GM18520 (cell line): ENCODE results near the gene DRGX.
A peak's percentile ranks its signal among the peaks of the same experiment; 100 is the strongest.

Experiments used
- ATAC-seq: cut with Tn5 transposase; IDR thresholded peaks from one replicate; pipeline ENCODE4 v1.9.1; 2021; ENCODE audit not compliant: unreplicated experiment

Gene DRGX

DNA sequence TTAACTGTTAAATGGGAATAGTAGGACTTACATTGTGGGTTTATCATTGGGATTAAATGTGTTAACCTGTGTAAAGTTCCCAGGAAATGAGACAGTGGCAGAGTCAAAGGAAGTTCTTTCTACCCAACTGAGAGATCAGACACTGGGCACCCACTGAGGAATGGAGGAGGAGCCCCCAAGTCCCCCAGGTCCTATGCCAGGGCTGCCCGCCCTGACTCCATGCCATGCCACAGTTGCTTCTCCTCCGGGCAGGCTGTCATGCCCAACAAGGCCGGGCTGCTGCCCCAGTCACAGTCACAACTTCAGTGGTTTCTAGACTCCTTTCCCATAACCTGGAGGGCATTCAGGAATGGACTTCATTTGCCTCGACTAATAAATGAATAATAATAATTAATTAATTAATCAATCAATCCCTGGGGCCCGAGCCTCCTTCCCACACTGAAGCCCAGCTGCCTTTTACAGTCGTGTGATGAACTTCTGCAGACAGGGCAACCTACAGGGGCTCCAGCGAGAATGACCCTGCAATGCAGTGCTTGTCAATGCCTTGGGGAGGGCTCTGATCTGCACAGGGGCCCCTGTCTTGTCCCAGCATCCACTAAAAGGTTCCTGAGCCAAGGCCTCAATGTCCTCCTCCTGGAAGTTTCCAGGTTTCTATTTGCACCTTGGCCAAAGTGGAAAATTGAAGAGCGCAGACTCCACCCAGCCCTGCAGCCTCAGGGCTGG lies 32.4 kb downstream of the DRGX start:
- ATAC-seq, result no peak

DNA sequence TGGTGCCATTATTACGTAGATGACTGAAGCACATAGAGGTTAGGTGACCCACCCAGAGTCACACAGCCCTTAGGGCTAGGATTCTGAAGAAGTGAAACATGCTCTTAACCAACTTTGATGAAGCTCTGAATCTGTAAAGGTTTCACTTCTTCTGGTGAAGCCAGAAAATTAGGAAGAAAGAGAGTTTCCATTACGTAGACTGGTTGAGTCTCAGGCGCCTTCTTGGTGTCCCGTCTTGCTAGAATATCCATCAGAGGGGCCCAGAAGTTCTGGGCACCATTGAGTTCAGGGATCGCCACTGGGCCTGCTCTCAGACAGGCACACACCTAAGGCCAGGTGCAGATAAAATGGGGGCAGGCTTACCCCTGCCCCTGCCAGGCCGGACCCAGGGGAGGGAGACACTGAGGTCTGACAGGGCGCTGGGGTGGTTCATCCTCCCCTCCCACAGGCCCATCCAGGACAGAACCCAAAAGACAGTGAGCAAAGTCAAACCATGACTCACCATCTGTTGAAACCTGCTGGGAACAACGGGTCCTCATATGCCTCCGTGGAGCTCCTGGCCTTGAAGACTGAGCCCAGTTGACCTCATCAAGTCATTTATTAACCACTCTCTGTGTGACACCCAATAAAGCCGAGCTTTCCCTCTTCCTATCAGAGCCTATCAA lies 33.2 kb downstream of the DRGX start:
- ATAC-seq, result peak; percentile 80

DNA sequence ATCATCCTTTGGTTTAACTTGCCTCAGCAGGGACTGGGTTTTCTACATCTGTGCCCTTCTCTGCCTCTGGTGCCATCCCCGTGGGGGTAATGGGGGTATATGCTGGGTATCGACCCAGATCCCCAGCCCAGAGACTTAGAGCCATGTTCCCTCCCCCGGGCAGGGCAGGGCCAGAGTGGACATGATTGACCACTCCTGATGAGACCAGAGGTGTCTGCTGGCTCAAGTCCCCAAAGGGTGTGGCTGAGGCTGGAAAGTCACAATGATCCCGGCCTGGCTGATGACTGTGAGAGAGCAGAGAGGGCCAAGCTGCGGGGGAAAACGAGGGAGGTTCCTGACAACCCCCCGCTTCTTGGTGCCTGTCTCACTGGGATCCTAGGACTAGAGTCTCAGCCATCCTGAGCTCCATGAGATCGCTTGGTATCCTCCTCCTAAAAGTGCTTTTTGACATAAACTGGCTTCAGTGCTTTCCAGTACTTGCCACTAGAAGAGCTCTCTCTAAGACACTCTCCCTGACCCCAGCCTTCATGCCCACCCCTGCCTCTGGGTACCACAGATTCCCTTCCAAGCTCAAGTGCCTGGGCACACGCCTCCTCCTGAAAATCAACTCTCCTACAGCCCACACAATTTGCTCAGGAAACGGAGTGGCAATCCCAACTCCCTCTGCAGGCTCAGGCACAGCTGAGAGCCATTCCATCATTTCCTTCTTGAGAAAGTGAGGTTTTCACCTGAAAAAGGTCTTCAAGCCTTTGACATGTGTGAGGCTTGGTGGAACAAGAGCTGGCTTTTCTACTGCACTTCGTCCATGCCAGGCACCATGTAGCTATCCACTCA lies 33.9 kb downstream of the DRGX start:
- no peak for ATAC-seq

DNA sequence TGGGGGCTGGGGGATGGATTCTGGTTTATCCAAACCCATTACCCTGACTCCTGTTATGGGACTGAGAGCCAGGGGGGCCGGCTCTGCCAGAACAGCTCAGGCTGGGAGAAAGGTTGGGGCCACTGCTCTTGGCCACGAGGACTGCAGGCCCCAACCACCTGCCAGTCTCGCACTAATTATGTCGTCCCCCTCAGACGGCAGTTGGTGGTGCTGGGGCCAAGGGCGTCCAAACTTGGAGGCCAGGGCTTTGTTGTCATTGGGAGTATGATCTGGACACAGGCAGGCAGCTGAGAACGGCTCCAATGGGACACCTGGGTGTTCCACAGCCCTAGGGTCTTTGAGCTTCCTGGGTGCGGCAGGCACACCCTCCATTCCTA lies 34.7 kb downstream of the DRGX start:
- ATAC-seq, result no peak

DNA sequence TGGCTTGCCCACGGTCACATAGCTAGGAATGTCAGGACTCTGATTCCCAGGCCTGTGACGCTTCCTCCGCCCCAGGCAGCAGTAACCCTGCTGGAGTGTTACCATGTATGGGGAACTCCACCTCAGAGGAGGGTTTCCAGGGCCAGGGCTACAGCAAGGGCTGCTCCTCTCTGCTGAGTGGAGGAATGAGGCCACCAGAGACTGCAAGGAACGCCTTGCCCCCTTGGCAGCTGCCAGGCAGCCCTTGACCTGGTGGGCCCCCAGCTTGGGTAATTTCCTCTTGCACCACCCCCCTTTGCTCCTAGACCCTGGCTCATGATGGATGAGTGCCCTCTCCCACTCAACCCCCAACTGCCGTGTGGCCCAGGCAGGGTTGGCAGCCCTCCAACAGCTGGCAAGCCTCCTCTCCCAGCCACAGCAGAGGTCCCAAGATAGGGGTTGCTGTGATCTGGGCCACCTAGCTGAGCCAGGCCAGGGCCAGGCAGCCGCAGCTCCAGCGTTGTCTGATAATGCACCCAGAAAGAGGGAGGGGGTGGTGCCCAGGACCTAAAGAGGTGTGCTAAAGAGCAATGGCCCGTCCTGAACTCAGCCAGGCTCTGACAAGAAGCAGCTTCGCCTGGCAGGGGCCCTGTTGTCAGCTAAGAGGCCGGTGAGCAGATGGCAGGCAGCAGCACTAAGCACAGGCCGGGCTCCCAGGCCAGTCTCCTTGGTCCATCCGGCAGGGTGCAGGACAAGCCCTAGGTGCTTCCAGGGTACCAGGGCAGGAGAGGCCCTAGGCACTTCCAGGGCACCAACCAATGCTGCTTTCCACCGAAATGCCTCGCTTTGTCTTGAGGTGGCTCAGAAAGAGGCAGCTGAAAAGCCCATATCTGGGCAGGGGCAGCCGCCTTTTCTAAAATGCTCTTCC lies 35.4 kb downstream of the DRGX start:
- ATAC-seq, result no peak

DNA sequence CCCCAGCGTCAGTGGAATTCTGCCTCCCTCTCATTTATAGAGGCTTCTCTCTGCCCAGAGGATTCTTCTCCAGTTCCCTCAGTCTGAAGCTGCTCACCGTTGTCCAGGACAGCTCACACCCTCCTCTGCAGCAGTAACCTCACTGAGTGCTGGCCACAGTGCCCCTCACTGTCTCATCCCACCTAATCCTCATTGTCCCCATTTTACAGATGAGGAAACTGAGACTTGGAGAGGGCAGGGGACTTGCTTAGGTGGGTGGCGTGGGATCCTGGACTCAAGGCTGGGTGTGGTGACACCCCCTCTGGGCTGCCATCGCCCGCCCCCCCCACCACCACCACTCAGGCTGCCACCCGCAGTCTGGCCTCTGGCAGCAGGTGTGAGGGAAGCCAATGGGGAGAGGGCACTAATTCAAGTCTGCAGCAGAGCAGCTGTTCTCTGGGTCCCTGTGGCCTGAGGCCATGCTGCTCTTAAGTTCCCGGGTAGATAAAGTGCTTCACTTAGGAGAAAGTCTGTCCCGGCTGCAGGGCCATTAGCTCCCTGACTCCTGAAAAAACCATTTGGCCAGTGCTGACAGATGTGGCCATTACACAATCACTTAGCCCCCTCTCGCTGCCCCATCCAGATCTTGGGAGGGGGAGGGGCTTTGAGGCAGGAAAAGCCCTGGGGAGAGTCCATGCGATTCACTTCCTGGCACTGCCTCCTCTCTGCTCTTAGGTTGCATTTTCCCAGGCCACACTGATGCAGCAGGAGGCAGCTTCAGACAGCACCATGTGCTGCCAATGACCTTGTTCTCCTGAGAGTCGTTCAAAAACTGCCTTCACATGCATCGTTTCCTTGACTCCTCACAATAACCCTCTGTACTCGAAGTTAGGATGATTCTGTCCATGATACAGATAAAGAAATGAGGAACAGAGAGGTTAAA lies 36.3 kb downstream of the DRGX start:
- ATAC-seq, result no peak

DNA sequence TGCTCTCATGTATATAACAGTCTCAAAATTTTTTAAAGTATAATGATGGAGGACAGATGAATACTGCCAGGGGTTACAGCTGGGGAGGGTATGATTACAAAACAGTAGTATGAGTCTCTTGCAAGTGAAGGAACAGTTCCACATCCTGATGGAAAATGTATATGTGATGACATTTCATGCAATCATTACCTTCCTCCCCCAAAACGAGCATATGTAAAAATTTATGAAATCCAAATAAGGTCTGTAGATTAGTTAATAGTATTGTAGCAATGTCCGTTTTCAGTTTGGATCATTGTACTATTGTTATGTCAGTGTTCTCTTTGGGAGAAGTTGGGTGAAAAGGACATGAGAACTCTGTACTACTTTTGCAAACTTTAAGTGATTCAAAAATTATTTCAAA lies 38.0 kb downstream of the DRGX start:
- ATAC-seq, result no peak

DNA sequence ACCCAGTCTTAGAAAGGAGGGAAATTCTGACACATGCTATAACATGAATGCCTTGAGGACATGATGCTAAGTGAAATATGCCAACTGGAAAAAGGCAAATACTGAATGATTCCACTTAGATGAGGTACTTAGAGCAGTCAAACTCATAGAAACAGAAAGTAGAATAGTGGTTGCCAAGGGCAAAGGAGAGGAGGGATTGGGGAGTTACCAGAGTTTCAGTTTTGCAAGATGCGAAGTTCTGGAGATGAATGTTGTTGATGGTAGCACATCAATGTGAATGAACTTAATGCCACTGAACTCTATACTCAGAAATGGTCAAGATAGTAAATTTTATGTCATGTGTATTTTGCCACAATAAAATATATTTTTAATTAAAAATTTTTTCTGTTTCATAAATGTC lies 38.9 kb downstream of the DRGX start:
- peak; percentile 63 for ATAC-seq

DNA sequence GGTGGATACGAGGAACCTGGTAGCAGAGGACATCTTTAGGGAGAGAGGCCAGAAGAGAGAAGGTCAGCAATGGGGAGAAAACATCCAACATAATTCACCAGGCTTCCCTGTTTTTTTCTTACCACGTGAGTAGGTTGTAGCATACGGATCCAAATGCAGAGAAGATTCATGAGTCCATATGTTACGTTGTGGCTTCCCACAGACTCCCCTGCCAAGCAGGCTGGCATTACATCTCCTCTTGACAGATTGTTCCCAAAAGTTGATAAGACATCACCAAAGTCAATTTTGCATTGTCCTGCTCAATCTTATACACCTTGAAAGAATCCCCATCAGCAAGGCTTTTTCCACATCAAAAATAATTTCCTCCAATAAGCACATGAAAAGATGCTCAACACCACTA lies 39.7 kb downstream of the DRGX start:
- no peak for ATAC-seq

DNA sequence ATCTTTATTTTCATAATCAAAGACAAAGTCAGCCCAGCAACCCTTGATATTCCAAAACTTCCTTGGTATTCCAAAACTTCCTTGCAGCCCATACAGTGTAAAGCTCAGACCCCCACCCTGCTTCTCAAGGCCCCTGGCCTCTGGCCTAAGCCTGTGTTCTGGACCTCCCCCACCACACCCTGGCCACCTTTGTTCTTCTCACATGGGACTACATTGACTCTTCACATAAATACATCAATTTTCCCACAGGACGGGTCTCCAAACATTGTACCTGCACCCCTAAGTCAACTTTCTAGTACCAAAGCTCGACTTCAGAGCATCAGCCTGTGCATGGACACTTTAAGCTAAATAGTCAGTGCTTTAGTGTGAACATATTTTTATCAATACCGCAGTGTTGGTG lies 40.7 kb downstream of the DRGX start:
- no peak for ATAC-seq

DNA sequence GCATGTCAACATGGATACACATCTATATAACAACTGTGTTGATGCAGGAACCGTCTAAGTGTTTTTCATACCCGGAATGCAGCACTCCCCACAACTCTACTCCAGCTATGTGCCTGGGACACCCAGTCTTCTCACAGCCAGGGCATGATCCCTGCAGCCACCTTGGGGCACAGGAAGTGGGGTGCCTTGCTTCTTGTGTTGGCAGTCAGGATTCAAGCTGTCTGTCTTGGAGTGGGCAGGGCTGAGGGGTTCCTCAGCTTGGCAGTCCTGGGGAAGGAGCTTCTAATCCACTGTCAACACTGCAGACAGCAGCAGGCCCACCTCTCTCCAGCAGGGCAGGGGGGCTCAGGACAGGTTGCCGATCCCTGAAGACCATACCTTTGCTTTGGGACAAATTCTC lies 41.3 kb downstream of the DRGX start:
- no peak for ATAC-seq

DNA sequence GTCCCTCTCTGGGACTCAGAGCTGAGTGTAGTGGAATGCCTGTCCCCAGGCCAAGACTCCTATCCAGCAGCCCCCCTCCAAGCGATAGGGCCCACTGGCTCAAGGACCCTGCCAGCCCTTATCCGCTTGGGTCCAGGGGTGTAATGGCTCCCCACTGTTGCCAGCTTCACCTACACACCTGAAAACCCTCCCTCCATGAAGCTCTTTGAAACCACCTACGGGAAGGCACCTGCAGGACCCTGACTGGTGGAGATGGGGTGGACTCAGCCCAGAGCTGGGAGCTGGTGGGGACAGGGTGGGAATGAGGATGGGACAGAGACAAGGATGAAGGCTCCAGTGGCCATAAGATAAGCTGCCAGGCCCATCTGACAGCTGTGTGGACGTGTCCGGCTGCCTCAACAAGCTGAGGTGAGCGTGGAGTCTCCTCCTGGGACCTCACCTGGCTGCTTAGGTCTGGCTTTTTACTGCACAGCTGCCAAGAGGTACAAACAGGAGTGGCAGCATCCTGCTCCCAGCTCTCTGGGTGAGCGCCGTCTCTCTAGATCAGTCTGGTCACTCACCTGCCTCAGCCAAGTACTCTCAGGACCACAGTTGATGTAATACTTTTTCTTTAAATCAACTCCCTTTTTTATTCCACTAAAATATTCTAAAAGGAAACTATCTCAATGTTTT lies 41.9 kb downstream of the DRGX start:
- no peak for ATAC-seq

DNA sequence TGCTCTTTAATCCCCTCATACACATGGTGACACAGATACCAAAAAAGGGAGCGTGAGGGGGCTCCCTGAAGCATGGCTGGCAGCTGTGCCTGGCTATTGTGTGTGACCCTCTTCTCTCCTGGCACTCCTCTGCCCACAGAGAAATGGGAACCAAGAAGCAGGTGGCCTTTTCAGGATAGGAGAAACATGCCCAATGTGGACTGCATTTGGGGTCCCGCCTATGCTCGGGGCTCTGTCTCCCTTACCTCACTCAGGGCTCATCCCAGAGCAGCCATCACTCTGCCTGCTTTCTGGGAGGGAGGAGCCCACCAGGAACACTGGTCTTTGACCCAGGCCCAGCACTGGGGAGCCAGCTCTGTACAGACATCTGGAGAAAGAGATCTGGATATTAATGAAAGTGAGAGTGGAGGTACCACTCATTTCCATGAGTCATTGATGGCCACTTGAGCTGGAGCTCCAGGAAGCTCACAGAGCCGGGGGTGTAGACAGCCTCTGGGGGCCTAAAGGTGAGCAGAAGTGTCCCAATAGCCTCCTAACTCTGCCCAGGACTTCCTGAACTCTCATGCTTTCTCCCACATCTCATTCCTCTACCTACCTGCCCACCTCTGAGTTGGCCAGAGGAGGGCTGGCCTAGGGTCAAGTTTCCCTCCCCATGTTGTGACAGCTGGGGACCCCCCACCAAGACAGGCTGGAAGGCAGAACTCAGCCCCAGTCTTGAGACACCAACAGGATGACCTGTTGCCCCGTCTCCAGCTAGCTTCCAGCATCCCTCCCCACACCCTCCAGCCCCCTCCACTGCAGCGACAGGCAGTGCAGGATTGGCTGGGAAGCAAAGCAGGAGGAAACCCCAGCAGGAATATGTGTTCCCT lies 42.6 kb downstream of the DRGX start:
- no peak for ATAC-seq

DNA sequence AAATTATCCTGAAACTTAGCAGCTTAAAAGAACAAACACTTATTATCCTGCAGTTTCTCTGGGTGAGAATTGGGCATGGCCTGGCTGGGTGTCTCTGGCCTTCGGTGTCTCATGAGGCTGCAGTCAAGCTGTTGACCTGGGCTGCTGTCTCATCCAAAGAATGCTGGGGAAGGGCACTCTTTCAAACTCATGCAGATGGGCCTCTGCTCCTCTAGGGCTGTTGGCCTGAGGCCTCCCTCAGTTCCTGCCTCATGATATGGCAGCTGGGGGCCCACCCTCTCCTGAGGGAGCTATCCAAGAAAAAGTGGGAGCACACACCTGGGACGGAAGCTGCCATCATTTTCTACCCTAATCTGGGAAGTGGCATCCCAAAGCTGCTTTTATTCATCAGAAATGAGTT lies 43.6 kb downstream of the DRGX start:
- no peak for ATAC-seq

DNA sequence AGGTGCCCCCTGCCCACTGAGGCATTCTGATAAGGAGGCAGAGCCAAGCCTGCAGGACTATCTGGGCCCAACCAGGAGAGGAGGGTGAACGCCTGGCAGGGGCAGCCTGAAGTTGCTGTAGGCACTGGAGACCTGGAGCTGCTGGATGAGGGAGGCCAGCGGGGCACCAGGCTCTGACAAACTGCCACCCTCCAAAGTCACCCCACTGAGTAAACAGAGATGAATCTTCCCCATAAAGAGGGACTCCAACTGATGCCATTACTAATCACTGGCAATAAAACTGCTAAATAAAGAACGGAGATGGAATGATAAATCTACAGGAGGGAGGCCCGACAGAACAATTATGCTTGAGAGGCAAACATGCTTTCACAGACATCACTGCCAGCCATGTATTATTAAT lies 44.2 kb downstream of the DRGX start:
- no peak for ATAC-seq

DNA sequence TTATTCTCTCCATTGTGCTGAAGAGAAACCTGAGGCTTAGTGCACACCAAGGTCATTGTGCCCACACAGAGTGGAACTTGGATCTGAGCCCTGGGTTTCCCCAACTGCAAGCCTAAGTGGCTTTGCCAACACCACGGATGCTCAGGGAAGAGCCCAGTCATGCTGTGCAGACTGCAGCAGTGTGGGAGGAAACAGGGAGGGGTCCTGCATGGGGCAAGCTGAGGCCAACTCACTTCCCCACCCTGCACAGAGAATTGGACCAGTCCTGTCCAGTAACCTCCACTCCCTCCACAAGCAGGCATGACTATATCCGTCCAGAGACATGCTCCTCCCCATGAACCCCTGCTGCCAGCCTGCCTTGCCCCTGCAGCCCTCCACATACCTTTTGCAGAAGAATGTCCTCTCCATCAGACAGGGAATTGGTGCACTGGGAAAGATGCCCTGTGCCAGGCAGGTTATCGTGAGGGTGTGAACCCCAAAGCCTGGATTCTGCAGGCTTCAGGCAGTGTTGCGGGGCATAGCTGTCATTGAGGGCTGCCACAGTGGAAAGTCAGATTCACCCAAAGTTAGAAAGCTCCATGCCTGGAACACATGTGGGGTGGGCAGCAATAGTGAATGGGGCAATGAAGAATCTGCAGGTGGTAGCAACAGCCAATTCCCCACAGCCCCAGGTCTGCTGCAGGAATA lies 44.9 kb downstream of the DRGX start:
- ATAC-seq, result no peak

DNA sequence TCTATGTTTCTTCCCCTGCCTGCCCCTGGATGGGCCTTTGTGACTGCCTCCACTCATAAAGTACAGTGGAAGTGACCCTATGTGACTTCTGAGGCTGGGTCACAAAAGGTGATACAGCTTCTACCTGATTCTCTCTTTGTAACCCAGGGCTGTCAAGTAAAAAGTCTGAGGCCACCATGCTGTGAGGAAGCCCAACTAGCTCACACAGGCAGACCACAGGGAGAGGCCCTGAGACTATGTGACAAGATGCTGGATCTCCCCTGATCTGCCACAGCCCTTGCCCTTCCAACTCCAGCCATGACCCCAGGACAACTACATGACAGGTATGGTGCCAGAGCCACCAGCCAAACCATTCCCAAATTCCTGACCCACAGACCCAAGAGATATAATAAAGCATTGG lies 45.8 kb downstream of the DRGX start:
- no peak for ATAC-seq

DNA sequence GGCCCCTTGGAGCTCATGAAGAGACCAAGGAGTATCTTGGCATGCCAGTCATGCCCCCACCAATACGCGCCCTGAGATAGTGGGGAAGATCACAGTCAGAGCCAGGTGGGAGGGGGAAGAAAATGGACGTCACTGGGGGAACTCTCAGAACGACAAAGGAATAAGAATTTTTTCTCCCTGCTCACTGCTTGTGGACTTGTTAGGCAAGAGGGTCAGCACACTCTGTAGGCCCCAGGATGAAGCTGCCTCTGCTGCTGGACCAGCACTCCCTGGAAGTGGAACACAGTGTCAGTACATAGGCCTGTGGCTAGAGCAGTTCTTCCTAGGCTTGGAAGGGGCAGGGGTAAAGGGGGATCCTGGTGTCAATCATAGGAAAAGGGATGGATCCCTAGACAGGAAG lies 46.5 kb downstream of the DRGX start:
- ATAC-seq, result no peak
